ENCODE measurements around the gene HDAC5.
"Not testable (repeated sequence)": the region's sequence is repeated elsewhere in the genome, so short reads cannot be mapped to it uniquely, and the experiment has no call there.

The HDAC5 gene

GRCh38 chr17:44123356-44124117 lies at the start of gene HDAC5:
HDAC5 (minus strand) TSS chr17:44123641; CDS start chr17:44117515, 6,126 bp downstream.
- DNase-seq = peak; percentile 93

DNA sequence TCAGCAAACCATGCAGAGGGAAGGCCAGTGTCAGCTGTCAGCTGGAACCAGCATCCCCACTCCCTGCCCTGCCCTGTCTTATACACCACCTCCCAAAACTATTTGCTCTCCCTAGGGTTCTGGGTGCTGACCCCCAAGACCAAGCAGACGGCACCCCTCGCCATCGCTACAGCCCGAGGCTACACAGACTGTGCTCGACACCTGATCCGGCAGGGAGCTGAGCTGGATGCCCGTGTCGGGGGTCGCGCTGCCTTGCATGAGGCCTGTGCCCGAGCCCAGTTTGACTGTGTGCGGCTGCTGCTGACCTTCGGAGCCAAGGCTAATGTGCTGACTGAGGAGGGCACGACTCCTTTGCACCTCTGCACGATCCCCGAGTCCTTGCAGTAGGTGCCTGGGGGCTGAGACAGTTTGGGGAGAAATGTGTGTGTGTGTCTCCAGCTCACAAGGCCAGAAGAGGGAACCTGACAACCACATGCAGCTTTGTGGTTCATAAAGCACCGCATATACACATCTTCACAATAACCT lies 48.6 kb upstream of the HDAC5 start:
- no peak for DNase-seq

GRCh38 chr17:44170499-44171201 lies 47.2 kb upstream of the HDAC5 start, which contains the start of gene ASB16:
ASB16 (plus strand) TSS chr17:44170704; CDS start chr17:44170790, 86 bp downstream.
- no peak for DNase-seq

- DNase-seq = no peak
These were observed 46.7 kb upstream of the HDAC5 start for GRCh38 chr17:44170135-44170498.

DNA sequence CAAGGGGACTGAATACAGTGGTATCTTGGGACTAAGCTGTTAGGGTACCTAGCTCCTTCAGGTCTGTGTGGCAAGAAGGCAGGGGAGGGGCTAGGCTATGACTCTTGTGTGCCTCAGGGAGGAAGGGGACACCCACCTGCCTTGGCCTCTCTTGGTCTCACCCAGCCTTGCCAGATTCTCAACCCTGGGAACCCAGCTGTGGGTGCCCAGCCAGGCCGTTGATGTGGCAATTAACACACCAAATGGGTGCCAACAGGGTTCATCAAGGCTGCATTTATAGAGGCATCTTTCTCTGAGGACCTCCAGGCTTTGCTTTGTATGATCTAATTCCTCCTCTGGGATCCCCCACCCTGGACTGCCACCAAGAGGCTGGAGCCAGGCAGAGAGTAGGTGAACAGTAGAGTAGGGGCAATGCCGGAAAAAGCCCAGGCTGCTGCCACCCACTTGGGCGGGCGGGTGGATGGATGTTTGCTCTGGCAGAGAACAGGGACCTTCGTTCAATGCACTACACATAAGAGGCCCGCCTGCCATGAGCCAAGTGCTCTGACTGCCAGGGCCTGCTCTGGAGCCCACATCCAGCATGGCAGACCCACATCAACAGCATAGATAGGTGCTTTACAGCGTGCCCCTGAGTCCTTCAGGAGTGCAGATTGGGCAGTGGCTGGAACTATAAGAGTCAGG lies 43.9 kb upstream of the HDAC5 start:
- DNase-seq = no peak

DNA sequence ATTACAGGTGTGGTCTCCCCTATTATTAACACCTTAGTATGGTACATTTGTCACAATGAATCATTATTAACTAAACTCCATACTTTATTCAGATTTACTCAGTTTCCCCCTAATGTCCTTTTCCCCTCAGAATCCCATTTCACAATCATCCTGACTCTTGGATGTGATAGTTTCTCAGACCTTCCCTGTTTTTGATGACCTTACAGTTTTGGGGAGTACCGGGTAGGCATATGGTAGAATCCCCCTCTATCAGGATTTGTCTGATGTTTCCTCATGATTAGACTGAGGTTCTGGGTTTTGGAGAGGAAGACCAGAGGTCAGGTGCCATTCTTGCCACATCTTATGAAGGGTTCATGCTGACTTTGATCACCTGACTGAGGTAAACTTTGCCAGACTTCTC lies 41.0 kb upstream of the HDAC5 start:
- no peak for DNase-seq

DNA sequence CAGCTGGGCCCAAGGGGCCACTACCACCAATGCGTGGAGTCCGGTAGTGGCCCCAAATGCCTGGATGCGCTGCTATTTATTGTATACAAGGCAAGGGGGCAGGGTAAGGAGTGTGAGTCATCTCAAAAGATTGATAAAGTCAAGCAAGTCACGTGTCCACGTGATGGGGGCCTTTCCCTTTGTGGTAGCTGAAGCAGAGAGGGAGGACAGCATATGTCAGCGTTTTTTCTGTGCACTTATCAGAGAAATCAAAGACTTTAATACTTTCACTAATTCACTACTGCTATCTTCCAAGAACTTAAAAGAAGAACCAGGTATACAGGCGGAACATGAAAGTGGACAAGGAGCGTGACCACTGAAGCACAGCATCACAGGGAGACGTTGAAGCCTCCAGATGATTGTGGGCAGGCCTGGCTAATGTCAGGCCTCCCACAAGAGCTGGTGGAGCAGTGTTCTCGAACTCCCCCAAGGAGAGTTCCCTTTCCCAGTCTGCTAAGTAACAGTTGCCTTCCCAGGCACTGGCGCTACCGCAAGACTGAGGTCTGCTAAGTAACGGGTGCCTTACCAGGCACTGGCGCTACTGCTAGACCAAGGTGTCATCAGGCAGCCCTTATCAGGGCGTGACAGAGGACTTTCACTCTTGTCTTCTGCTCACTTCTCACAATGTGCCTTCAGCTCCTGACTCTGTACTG lies 36.2 kb upstream of the HDAC5 start:
- peak; percentile 24 for DNase-seq

DNA sequence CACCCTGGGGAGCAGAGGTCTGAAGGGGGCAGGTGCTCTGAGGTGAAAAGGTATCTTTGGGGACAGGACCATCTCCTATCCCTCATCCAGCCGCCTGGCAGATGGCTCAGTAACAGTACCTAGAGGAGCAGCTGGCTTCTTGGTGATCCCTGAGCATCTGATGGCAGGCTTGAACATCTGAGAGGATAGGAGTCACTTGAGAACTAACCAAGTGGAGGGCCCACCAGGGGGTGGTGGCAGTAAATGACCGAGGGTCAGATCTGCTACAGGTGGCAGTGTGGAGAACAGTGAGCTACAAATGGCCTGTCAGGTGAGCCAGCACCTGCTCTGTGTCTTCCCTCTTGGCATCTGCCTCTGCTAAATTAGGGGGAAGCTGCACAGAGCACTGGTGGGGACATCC lies 32.0 kb upstream of the HDAC5 start:
- no peak for DNase-seq

DNA sequence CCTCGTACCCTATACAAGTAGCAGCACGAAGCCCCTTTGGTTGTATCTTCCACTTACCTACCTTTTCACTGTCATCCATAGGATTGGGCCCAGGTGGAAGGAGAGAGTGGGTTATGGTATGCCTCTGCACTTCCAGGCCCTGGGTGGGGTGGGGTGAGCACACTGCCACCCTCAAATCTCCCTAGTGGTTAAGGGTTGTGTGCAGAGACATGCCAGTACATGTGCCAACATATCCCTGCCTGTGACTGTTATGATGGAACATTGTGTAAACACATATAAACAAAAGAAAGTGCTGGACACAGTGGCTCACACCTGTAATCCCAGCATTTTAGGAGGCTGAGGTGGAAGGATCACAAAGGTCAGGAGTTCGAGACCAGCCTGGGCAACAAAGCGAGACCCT lies 29.4 kb upstream of the HDAC5 start:
- DNase-seq = no peak

GRCh38 chr17:44149750-44150329 lies 26.4 kb upstream of the HDAC5 start:
- DNase-seq = no peak

- DNase-seq = not testable (repeated sequence)
These were observed 25.6 kb upstream of the HDAC5 start for GRCh38 chr17:44149066-44149465.

GRCh38 chr17:44147812-44148211 lies 24.4 kb upstream of the HDAC5 start:
- DNase-seq = no peak

DNA sequence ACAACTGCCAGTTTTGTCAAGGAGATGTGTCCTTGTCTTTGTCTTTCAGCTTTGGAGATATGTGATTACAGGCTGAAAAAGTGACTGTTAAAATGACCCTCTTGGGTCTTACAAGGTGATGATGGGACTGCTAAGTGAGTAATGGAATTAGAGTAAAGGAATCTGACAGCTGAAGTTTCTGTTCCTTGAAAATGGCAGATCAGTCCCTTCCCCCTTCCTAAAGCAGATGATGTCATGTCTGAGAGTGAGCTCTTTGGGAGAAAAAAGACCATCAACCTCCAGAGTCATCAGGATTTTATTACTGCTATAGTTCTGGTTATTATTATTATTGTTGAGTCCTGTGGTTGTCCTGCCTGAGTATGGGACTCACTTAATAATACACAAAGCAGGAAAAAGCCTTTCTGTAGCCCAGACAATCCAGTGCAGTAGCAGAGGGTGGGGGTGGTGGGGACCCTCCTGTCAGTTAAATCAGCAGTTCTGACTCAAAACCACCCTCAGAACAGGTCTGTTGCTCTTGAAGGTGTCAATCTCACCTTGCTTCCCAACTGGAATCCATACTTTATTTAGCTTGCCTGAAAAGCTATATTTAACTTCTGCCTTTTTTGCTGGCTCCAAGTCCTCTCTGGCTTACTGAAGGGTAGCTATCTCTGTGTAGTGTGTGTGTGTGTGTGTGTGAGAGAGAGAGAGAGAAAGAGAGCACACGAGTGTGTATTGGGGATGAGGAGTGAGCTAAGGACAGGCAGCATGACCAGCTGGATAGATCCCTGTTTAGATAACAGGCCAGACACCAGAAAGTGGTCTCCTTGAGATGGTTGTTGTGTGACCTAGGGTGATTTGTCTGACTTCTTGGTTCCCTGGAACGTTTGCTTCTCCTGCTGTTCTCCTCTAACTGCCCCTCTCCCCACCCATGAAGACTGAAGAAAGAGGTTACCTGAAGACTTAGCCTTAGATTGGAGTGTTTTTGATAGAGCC lies 23.2 kb upstream of the HDAC5 start:
- DNase-seq = no peak

DNA sequence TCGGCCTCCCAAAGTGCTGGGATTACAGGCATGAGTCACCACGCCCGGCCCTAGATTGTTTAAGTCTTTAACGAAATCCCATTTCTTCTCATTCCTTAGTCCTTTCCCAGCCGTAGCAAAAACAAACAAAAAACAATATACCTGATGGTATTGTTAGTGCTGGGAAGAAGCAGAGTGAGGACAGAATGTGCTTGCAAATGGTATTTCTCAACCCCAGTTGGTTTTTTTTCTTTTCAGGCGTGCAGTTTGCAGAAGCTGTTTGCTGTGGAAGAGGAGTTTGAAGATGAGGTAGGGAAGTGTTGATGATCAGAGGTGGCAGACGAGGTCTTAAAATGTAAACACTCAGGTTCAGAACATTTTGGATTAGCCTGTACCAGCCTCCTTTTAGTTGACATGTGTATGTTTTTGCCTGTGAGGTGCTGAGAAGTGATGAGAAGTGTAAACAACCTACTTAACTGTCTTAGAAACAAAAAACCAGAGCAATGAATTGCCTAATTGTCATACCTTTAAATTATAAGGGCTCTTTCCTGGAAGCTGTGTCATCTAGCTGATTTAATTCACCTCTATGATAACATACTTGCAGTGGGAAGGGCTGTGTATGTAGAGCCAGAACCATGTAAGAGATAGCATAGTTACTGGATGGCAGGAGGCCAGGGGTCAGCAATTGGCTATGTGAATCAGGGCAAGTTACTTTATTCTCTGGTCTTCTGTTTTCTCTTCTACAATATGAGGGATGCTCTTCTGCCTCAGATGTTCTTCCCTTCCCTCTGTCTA lies 21.7 kb upstream of the HDAC5 start:
- no peak for DNase-seq

DNA sequence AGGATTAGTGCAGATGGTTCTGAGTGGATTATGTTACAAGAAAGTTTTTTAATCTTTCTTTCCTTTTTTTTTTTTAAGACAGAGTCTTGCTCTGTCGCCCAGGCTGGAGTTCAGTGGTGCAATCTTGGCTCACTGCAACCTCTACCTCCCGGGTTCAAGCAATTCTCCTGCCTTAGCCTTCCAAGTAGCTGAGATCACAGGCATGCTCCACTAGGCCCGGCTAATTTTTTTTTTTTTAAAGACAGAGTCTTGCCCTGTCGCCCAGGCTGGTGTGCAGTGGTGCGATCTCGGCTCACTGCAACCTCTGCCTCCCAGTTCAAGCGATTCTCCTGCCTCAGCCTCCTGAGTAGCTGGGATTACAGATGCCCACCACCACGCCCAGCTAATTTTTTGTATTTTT lies 20.5 kb upstream of the HDAC5 start:
- not testable (repeated sequence) for DNase-seq

GRCh38 chr17:44137891-44138709 lies 14.7 kb upstream of the HDAC5 start:
- peak; percentile 62 for DNase-seq

DNA sequence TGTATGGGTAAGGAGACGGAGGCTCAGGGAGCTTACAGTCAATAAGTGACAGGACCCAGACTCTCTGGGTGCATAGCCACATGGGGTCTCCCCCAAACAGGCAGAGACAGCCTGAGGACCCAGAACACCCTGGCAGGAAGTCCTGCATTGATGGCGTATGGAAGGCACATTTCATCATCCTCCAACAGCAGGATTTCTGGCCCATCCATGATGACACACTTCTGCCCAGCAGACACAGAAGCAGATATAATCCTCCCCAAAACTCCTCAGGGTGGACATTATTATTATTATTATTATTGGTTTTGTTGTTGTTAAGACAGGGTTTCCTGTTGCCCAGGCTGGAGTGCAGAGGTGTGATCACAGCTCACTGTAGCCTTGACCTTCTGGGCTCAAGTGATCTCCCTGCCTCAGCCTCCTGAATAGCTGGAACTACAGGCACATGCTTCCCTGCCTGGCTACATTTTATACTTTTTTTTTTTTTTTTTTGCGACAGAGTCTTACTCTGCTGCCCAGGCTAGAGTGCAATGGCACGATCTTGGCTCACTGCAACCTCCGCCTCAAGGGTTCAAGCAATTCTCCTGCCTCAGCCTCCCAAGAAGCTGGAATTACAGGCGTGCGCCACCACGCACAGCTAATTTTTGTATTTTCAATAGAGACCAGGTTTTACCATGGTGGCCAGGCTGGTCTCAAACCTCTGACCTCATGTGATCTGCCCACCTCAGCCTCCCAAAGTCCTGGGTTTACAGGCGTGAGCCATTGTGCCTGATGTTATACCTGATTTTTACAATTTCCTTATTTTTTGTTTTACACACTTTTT lies 11.5 kb upstream of the HDAC5 start:
- DNase-seq = no peak

DNA sequence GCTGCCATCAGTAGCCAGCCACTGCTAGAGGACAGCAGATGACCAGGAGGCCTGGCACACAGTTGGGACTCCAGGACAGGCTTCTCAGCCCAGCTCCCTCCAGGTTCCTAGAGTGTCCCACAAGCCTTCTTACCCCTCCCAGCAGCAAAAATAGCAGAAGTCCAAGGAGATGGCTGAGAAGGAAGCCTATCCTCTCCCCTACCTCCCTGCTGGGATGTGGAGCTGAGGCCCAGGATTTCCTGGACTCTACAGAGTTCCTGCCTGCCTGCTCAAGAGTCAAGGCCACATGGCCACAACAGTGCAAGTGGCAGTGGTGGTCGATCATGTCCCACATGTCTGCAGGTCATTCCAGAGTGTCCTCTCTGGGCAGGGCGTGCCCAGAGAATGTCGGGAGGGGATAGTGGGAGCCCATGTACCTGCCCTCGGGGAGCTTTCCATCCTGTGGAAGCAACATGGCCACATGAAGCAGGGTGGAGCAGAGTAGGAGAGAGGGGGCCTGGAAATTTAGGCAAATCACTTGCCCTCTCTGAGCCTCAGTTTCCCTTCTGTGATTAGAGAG lies 10.6 kb upstream of the HDAC5 start:
- no peak for DNase-seq
